Naive B cell (primary cell): ENCODE measurements around the gene PTGIS. TPM values are rescaled to one million over a fixed set of nuclear protein-coding genes. Genes with fewer than 3 reads are reported as not detected.

Experiments
- ATAC-seq, 2 donors: fragments of 150-1000 bp; cut with Tn5 transposase; 2 replicates each; pipeline ENCODE4 v1.10.0; 2021; ENCODE audit warnings: low read depth in 2 of 2, mild to moderate bottlenecking in 2 of 2, moderate library complexity in 2 of 2
- DNase-seq: peaks from one replicate; pipeline ENCODE4 v3.0.0; 2022
- H3K27ac Mint-ChIP-seq, 6 donors: one replicate each; pipeline ENCODE4 v1.8.0; 2020 to 2022; ENCODE audit warnings: mild to moderate bottlenecking in 6 of 6, mixed read lengths in 6 of 6, moderate library complexity in 5 of 6, inconsistent platforms in 2 of 6
- H3K27me3 Mint-ChIP-seq, 3 donors: one replicate each; pipeline ENCODE4 v1.8.0; 2021 to 2022; ENCODE audit warnings: mixed read lengths in 3 of 3, mild to moderate bottlenecking in 1 of 3
- H3K36me3 Mint-ChIP-seq, 2 donors: one replicate each; pipeline ENCODE4 v1.8.0; 2020 to 2022; ENCODE audit warnings: mixed read lengths in 2 of 2, inconsistent platforms in 1 of 2, mild to moderate bottlenecking in 1 of 2
- H3K4me1 Mint-ChIP-seq, 3 donors: one replicate each; pipeline ENCODE4 v1.8.0; 2020 to 2022; ENCODE audit warnings: mixed read lengths in 3 of 3, inconsistent platforms in 1 of 3, mild to moderate bottlenecking in 1 of 3, moderate library complexity in 1 of 3
- H3K4me3 Mint-ChIP-seq, 8 donors: one replicate each; pipeline ENCODE4 v1.8.0; 2020 to 2022; ENCODE audit warnings: mild to moderate bottlenecking in 8 of 8, mixed read lengths in 8 of 8, moderate library complexity in 8 of 8, inconsistent platforms in 2 of 8
- H3K9me3 Mint-ChIP-seq, 7 donors: one replicate each; pipeline ENCODE4 v1.8.0; 2020 to 2022; ENCODE audit warnings: mixed read lengths in 7 of 7, mild to moderate bottlenecking in 5 of 7, inconsistent platforms in 2 of 7, moderate library complexity in 1 of 7
- polyA plus RNA-seq, 6 donors: library from polyadenylated mRNA; unstranded; fragments of 300-500 nt; fragmentation: Illumina TruSeq; gene quantifications; one replicate each; pipeline ENCODE4 v1.2.3, GENCODE V29; 2021; ENCODE audit warnings: low read depth in 6 of 6

Gene PTGIS
- polyA plus RNA-seq, 6 donors from 2014 or later, result not detected

- no peak for DNase-seq
- Mint-ChIP-seq H3K4me3 (no peak overlapping the region), H3K9me3 (peaks cover 0 to 8% (median 0%) of the 10 kb centered on the region in 7 donors), H3K36me3 (no peaks in the 10 kb centered on the region), H3K4me1 (peaks cover 0 to under 1% (median 0%) of the 10 kb centered on the region in 3 donors), H3K27me3 (peaks cover 11 to 32% (median 29%) of the 10 kb centered on the region in 3 donors), H3K27ac (peak overlapping the region in 2 of 6 donors; percentile 10 to 39)
- no peak for ATAC-seq
Observed at GRCh38 chr20:49539481-49540231, 28.3 kb downstream of the PTGIS start.

- H3K27me3 Mint-ChIP-seq, result peaks cover 14 to 38% (median 28%) of the 10 kb centered on the region in 3 donors
- H3K36me3 Mint-ChIP-seq, result no peaks in the 10 kb centered on the region
- no peak for ATAC-seq
- H3K9me3 Mint-ChIP-seq, result peaks cover 0 to 3% (median 0%) of the 10 kb centered on the region in 7 donors
- H3K4me3 Mint-ChIP-seq, result no peak overlapping the region
- DNase-seq, result no peak
- peaks cover 0 to 5% (median 0%) of the 10 kb centered on the region in 3 donors for H3K4me1 Mint-ChIP-seq
- no peak overlapping the region for H3K27ac Mint-ChIP-seq
Observed at GRCh38 chr20:49538950-49539349, 29.0 kb downstream of the PTGIS start.

DNA sequence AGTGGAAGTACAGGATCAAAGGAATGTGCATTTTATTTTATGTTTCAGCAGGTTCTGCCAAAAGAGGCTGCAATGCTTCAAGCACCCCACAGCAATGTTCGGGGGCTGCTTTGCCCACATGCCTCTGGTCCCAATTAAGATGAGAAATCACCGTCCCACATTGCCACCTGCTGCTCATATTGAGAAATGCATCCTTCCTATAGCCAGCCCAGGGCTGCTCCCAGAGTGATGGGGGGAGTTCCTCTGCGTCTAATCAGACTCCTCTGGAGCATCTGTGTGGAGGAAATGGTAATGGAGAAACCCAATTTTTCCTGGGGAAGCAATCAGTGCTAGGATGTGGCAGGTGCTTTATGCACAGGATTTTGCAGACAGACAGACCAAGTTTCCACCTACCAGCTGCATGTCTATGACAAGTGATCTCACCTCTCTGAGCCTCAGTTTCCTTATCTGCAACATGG lies 33.7 kb downstream of the PTGIS start:
- peaks cover 0 to 3% (median 0%) of the 10 kb centered on the region in 7 donors for H3K9me3 Mint-ChIP-seq
- H3K27ac Mint-ChIP-seq, result no peak overlapping the region
- no peaks in the 10 kb centered on the region for H3K36me3 Mint-ChIP-seq
- DNase-seq, result peak; percentile 27
- no peak overlapping the region for H3K4me3 Mint-ChIP-seq
- peaks cover 0 to 5% (median 0%) of the 10 kb centered on the region in 3 donors for H3K4me1 Mint-ChIP-seq
- peak in 1 of 2 donors; percentile 65 for ATAC-seq
- peaks cover 11 to 36% (median 11%) of the 10 kb centered on the region in 3 donors for H3K27me3 Mint-ChIP-seq

GRCh38 chr20:49532285-49532946 lies 35.5 kb downstream of the PTGIS start:
- Mint-ChIP-seq H3K4me1 (peaks cover 0 to 5% (median 0%) of the 10 kb centered on the region in 3 donors), H3K4me3 (no peak overlapping the region), H3K9me3 (no peaks in the 10 kb centered on the region), H3K27me3 (peaks cover 7 to 36% (median 11%) of the 10 kb centered on the region in 3 donors), H3K27ac (no peak overlapping the region), H3K36me3 (no peaks in the 10 kb centered on the region)
- DNase-seq (no peak), ATAC-seq (no peak)

GRCh38 chr20:49529470-49529869 lies 38.5 kb downstream of the PTGIS start:
- H3K9me3 Mint-ChIP-seq, result peaks cover 0 to 6% (median 0%) of the 10 kb centered on the region in 7 donors
- H3K27ac Mint-ChIP-seq, result no peak overlapping the region
- peaks cover 0 to 28% (median 3%) of the 10 kb centered on the region in 3 donors for H3K27me3 Mint-ChIP-seq
- H3K4me1 Mint-ChIP-seq, result peaks cover 0 to 2% (median 0%) of the 10 kb centered on the region in 3 donors
- DNase-seq (no peak), ATAC-seq (no peak)
- H3K36me3 Mint-ChIP-seq, result no peaks in the 10 kb centered on the region
- no peak overlapping the region for H3K4me3 Mint-ChIP-seq

GRCh38 chr20:49526568-49526967 lies 41.4 kb downstream of the PTGIS start:
- peaks cover 0 to 3% (median 0%) of the 10 kb centered on the region in 3 donors for H3K4me1 Mint-ChIP-seq
- H3K36me3 Mint-ChIP-seq, result peaks cover 0 to 17% of the 10 kb centered on the region in 2 donors
- ATAC-seq (no peak), DNase-seq (no peak)
- H3K27me3 Mint-ChIP-seq, result peaks cover 9 to 41% (median 19%) of the 10 kb centered on the region in 3 donors
- no peak overlapping the region for H3K27ac Mint-ChIP-seq
- H3K4me3 Mint-ChIP-seq, result no peak overlapping the region
- H3K9me3 Mint-ChIP-seq, result peaks cover 0 to 17% (median 6%) of the 10 kb centered on the region in 7 donors

DNA sequence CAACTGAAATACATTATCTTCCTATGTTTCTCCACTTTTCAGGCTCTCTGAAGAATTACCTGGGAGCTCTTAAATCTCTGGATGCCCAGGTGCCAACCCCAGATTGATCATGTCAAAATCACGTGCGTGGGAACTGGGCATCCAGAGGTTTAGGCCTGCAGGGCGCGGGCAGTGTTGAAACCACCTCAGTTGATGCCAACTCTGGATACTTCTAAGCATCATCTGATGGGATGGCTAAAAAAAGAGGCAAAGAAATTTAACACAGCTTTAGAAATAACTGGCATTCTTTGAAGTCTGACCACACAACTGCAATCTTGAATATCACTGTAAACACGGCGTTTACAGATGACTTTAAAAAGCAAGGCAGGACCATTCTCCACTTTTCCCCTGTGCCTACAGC lies 41.9 kb downstream of the PTGIS start:
- H3K4me1 Mint-ChIP-seq, result peaks cover 0 to 3% (median 0%) of the 10 kb centered on the region in 3 donors
- DNase-seq (no peak), ATAC-seq (no peak)
- peaks cover 9 to 46% (median 25%) of the 10 kb centered on the region in 3 donors for H3K27me3 Mint-ChIP-seq
- H3K27ac Mint-ChIP-seq, result no peak overlapping the region
- peaks cover 0 to 17% of the 10 kb centered on the region in 2 donors for H3K36me3 Mint-ChIP-seq
- peaks cover 0 to 17% (median 6%) of the 10 kb centered on the region in 7 donors for H3K9me3 Mint-ChIP-seq
- no peak overlapping the region for H3K4me3 Mint-ChIP-seq

- Mint-ChIP-seq H3K9me3 (peaks cover 0 to 17% (median 6%) of the 10 kb centered on the region in 7 donors), H3K4me3 (no peak overlapping the region), H3K27me3 (peaks cover 14 to 48% (median 43%) of the 10 kb centered on the region in 3 donors), H3K27ac (no peak overlapping the region), H3K36me3 (peaks cover 0 to 17% of the 10 kb centered on the region in 2 donors), H3K4me1 (peaks cover 0 to 3% (median 0%) of the 10 kb centered on the region in 3 donors)
- DNase-seq (no peak), ATAC-seq (no peak)
Observed at GRCh38 chr20:49523767-49524360, 44.1 kb downstream of the PTGIS start.

- H3K27ac Mint-ChIP-seq, result no peak overlapping the region
- H3K4me1 Mint-ChIP-seq, result peaks cover 0 to 3% (median 0%) of the 10 kb centered on the region in 3 donors
Observed at GRCh38 chr20:49521356-49521755, 46.6 kb downstream of the PTGIS start.

DNA sequence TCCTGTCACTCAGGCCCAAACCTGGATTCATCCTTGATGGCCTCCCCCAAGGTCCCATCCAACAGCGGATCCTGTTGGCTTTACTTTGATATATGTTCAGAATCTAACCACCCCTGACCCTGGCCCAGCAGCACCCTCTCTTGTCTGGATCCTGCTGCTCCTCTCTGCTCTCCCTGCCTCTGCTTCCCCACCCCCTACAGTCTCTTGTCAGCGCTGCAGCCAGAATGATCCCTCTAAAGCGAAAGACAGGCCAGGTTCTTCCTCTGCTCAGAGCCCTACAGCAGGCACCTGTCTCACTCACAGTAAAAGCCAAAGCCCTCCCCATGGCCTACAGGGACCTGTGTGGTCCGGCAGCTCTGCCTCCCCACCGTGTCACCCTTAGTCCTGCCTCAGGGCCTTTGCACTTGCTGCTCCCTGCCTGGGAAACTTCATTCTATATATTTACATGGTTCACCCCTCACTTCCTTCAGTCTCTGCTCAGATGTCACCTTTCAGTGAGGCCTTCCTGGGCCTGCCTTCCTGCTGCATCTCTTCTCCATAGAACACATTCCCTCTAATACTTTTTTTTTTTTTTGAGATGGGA lies 48.1 kb downstream of the PTGIS start:
- H3K4me3 Mint-ChIP-seq, result no peak overlapping the region

More at GRCh38 chr20:49521356-49521755, 46.6 kb downstream of the PTGIS start:
- H3K4me3 Mint-ChIP-seq, result no peak overlapping the region
- H3K36me3 Mint-ChIP-seq, result peaks cover 0 to 17% of the 10 kb centered on the region in 2 donors
- peaks cover 26 to 54% (median 53%) of the 10 kb centered on the region in 3 donors for H3K27me3 Mint-ChIP-seq
- ATAC-seq (no peak), DNase-seq (no peak)
- peaks cover 0 to 19% (median 6%) of the 10 kb centered on the region in 7 donors for H3K9me3 Mint-ChIP-seq

GRCh38 chr20:49519212-49519712 lies 48.7 kb downstream of the PTGIS start:
- Mint-ChIP-seq H3K9me3 (peaks cover 0 to 12% (median 6%) of the 10 kb centered on the region in 7 donors), H3K27me3 (peaks cover 30 to 54% (median 49%) of the 10 kb centered on the region in 3 donors), H3K4me3 (peak overlapping the region in 1 of 8 donors; percentile 42), H3K27ac (no peak overlapping the region), H3K36me3 (peaks cover 0 to 17% of the 10 kb centered on the region in 2 donors), H3K4me1 (peaks cover 0 to 3% (median 0%) of the 10 kb centered on the region in 3 donors)
- DNase-seq, result no peak
- no peak for ATAC-seq

More for the DNA sequence above, 48.1 kb downstream of the PTGIS start:
- peaks cover 0 to 3% (median 0%) of the 10 kb centered on the region in 3 donors for H3K4me1 Mint-ChIP-seq
- ATAC-seq, result no peak
- peaks cover 0 to 16% (median 6%) of the 10 kb centered on the region in 7 donors for H3K9me3 Mint-ChIP-seq
- H3K36me3 Mint-ChIP-seq, result peaks cover 0 to 17% of the 10 kb centered on the region in 2 donors
- H3K27me3 Mint-ChIP-seq, result peaks cover 26 to 54% (median 50%) of the 10 kb centered on the region in 3 donors
- DNase-seq, result no peak
- H3K27ac Mint-ChIP-seq, result no peak overlapping the region

GRCh38 chr20:49518576-49518975 lies 49.4 kb downstream of the PTGIS start:
- no peak overlapping the region for H3K4me3 Mint-ChIP-seq
- peaks cover 30 to 56% (median 54%) of the 10 kb centered on the region in 3 donors for H3K27me3 Mint-ChIP-seq
- H3K27ac Mint-ChIP-seq, result no peak overlapping the region
- peaks cover 0 to 17% of the 10 kb centered on the region in 2 donors for H3K36me3 Mint-ChIP-seq
- DNase-seq (no peak), ATAC-seq (no peak)
- peaks cover 0 to 8% (median 5%) of the 10 kb centered on the region in 7 donors for H3K9me3 Mint-ChIP-seq
- peaks cover 0 to 3% (median 0%) of the 10 kb centered on the region in 3 donors for H3K4me1 Mint-ChIP-seq
